ENCODE measurements around the gene C1orf74. TPM values are rescaled to one million over a fixed set of nuclear protein-coding genes. Genes with fewer than 3 reads are reported as not detected.

C1orf74 gene
- polyA plus RNA-seq, 1 of the 3 experiments (the other 2 are of a cell fraction): 1.5 TPM

GRCh38 chr1:209780268-209780667, 4.1 kb downstream of the C1orf74 start:
- Histone ChIP-seq H3F3A (replicated peaks; ENCODE audit: insufficient read depth) (no peaks in the 10 kb centered on the region), H3K4me3 (ENCODE audit: low read depth in 2 of 2, low read length in 1 of 2) (no peak overlapping the region), H3K36me3 (replicated peaks in 1 of 2; ENCODE audit: control insufficient read depth in 1 of 2, insufficient read depth in 2 of 2, low read length in 1 of 2) (peaks cover 16 to 19% of the 10 kb centered on the region in 2 experiments), H3K9ac (no peak overlapping the region), H3K9me3 (no peaks in the 10 kb centered on the region), H3K4me1 (ENCODE audit: control insufficient read depth in 1 of 2, insufficient read depth in 2 of 2, low read depth in 1 of 2, low read length in 1 of 2) (peaks cover 0 to 18% of the 10 kb centered on the region in 2 experiments; a peak in 2 of 4 replicates), H3K27ac (ENCODE audit: low read depth in 2 of 2, low read length in 1 of 2) (no peak overlapping the region), H3K4me2 (no peak overlapping the region), H3K27me3 (ENCODE audit: insufficient read depth) (no peaks in the 10 kb centered on the region), H3K9me2 (no peaks in the 10 kb centered on the region), H2AFZ (ENCODE audit: low read depth) (no peak overlapping the region), H4K20me1 (ENCODE audit: insufficient read depth) (no peaks in the 10 kb centered on the region), H3K79me2 (ENCODE audit: insufficient read depth) (peaks cover 24% of the 10 kb centered on the region)
- no peak for DNase-seq
- ChIA-PET CTCF (interaction anchor here (1.9 kb wide), 1 partner anchor 87 kb away, joined by 5 read pairs; no protein-coding TSS in a partner anchor), POLR2A (no interaction called here)
- 92% methylated on average over 4 of the region's 4 CpGs for WGBS (ENCODE audit: low lambda C conversion rate)
- TF ChIP-seq ZBTB33 (IDR thresholded peaks at IDR 0.05; ENCODE audit: borderline replicate concordance, low read depth) (no peak), POLR2AphosphoS5 (IDR thresholded peaks at IDR 0.05; ENCODE audit: low read depth, low read length) (no peak), GATA2 (CRISPR knock-in tag; IDR thresholded peaks at IDR 0.05) (no peak), GABPA (IDR thresholded peaks at IDR 0.05; ENCODE audit: low read depth) (no peak), MXI1 (IDR thresholded peaks at IDR 0.05; ENCODE audit: low read depth, low read length) (no peak), USF2 (IDR thresholded peaks at IDR 0.05; ENCODE audit: borderline replicate concordance, low read depth, low read length) (no peak), CTCF (IDR thresholded peaks at IDR 0.05) (no peak), NFIC (IDR thresholded peaks at IDR 0.05; ENCODE audit: borderline replicate concordance) (no peak), PBX3 (IDR thresholded peaks at IDR 0.05) (no peak), RCOR1 (IDR thresholded peaks at IDR 0.05; ENCODE audit: low read length) (no peak)

GRCh38 chr1:209778102-209778501, 6.3 kb downstream of the C1orf74 start:
- WGBS (ENCODE audit: low lambda C conversion rate): 100% methylated on average over 1 of the region's 1 CpG
- H3K9me3 ChIP-seq: no peaks in the 10 kb centered on the region
- DNase-seq: no peak
- no peaks in the 10 kb centered on the region for H3K27me3 ChIP-seq (ENCODE audit: insufficient read depth)
- ChIA-PET POLR2A (no interaction called here), CTCF (interaction anchor here (1.0 to 1.3 kb wide), 2 partner anchors 9 to 17 kb away, joined by 3 to 4 read pairs; no protein-coding TSS in a partner anchor)
- no peak overlapping the region for H3K4me2 ChIP-seq
- H3F3A ChIP-seq (replicated peaks; ENCODE audit: insufficient read depth): peaks cover 4% of the 10 kb centered on the region
- H3K4me3 ChIP-seq (ENCODE audit: low read depth in 2 of 2, low read length in 1 of 2): no peak overlapping the region
- no peaks in the 10 kb centered on the region for H3K9me2 ChIP-seq
- H3K27ac ChIP-seq (ENCODE audit: low read depth in 2 of 2, low read length in 1 of 2): no peak overlapping the region
- peaks cover 16 to 19% of the 10 kb centered on the region in 2 experiments for H3K36me3 ChIP-seq (replicated peaks in 1 of 2; ENCODE audit: control insufficient read depth in 1 of 2, insufficient read depth in 2 of 2, low read length in 1 of 2)
- no peak overlapping the region for H3K9ac ChIP-seq
- no peak overlapping the region for H2AFZ ChIP-seq (ENCODE audit: low read depth)
- TF ChIP-seq CHD2 (IDR thresholded peaks at IDR 0.05; ENCODE audit: low read length, partially characterized antibody) (no peak), GABPA (IDR thresholded peaks at IDR 0.05; ENCODE audit: low read depth) (no peak), FOXJ3 (CRISPR knock-in tag; IDR thresholded peaks at IDR 0.05) (no peak), RFX5 (IDR thresholded peaks at IDR 0.05; ENCODE audit: low read length) (no peak), TCF12 (IDR thresholded peaks at IDR 0.05) (no peak), YY1 (IDR thresholded peaks at IDR 0.05; ENCODE audit: low read depth) (no peak), ZBTB33 (IDR thresholded peaks at IDR 0.05; ENCODE audit: borderline replicate concordance, low read depth) (no peak), MXI1 (IDR thresholded peaks at IDR 0.05; ENCODE audit: low read depth, low read length) (no peak), USF2 (IDR thresholded peaks at IDR 0.05; ENCODE audit: borderline replicate concordance, low read depth, low read length) (no peak)
- peaks cover 5% of the 10 kb centered on the region in 2 experiments; a peak in 3 of 4 replicates for H3K4me1 ChIP-seq (ENCODE audit: control insufficient read depth in 1 of 2, insufficient read depth in 2 of 2, low read depth in 1 of 2, low read length in 1 of 2)
- H4K20me1 ChIP-seq (ENCODE audit: insufficient read depth): no peaks in the 10 kb centered on the region
- peaks cover 12% of the 10 kb centered on the region for H3K79me2 ChIP-seq (ENCODE audit: insufficient read depth)
